Nephron (organoid): ENCODE results near the gene PILRA.
A peak's percentile ranks its signal among the peaks of the same experiment; 100 is the strongest.
"Not testable (repeated sequence)": the region's sequence is repeated elsewhere in the genome, so short reads cannot be mapped to it uniquely, and the experiment has no call there.

Source experiments
- H3K27ac Mint-ChIP-seq, 3 experiments: 2 replicates each; pipeline ENCODE4 v1.8.0; 2020; ENCODE audit warnings: mixed read lengths in 3 of 3, mild to moderate bottlenecking in 2 of 3, moderate library complexity in 1 of 3
- H3K27me3 Mint-ChIP-seq: 2 replicates; pipeline ENCODE4 v1.8.0; 2021; ENCODE audit warnings: low read depth, mild to moderate bottlenecking, moderate library complexity, mixed read lengths
- H3K36me3 Mint-ChIP-seq: 2 replicates; pipeline ENCODE4 v1.8.0; 2020; ENCODE audit warnings: low read depth, mixed read lengths
- H3K4me1 Mint-ChIP-seq: 2 replicates; pipeline ENCODE4 v1.8.0; 2020; ENCODE audit warnings: mixed read lengths
- H3K4me3 Mint-ChIP-seq, 3 experiments: 2 replicates each; pipeline ENCODE4 v1.8.0; 2020; ENCODE audit warnings: mild to moderate bottlenecking in 3 of 3, mixed read lengths in 3 of 3, moderate library complexity in 2 of 3
- H3K9me3 Mint-ChIP-seq: 2 replicates; pipeline ENCODE4 v1.8.0; 2020; ENCODE audit warnings: mixed read lengths
- TF ChIP-seq, protein P1 (sequence below), 3 experiments: fragments of 200-600 bp; sonication (generic); IDR thresholded peaks; one replicate each; pipeline ENCODE4 v1.5.0; 2021; ENCODE audit warnings: antibody characterized with exemption in 3 of 3; ENCODE audit not compliant: unreplicated experiment in 3 of 3

PILRA gene

DNA sequence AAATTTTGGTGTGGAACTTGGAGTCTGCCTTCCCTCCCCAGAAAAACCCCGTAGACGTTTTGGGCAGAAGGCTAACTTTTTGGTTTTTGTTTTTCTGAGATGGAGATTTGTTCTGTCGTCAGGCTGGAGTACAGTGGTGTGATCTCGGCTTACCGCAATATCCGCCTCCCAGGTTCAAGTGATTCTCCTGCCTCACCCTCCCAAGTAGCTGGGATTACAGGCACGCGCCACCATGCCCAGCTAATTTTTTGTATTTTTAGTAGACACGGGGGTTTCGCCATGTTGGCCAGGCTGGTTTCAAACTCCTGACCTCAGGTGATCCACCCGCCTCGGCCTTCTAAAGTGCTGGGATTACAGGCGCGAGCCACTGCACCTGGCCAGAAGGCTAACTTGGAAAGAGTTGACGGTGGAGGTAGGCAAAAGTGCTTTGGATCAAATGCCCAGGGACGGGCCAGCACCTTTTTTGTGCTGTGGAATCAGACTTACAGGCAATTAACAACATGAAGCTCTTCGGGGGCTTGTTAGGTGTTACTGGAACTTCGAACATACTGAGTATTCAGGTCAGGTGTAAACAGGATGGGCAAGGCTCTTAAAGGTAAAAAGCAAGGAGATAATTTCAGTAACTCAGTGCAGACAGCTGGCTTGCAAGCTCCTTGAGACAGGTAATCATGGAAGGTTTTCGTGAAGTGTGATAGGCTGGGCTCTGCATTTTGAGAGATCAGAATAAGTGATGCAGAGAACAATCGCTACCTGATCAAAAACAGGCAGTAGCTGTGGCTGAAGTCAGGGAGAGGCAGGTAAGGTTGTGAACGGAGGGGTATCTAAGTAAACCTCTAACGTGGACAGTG is 61.2 kb downstream of the PILRA start:
- peak overlapping the region; percentile 86 to 95 (median 95) for H3K4me3 Mint-ChIP-seq
- TF ChIP-seq, protein P1, sequence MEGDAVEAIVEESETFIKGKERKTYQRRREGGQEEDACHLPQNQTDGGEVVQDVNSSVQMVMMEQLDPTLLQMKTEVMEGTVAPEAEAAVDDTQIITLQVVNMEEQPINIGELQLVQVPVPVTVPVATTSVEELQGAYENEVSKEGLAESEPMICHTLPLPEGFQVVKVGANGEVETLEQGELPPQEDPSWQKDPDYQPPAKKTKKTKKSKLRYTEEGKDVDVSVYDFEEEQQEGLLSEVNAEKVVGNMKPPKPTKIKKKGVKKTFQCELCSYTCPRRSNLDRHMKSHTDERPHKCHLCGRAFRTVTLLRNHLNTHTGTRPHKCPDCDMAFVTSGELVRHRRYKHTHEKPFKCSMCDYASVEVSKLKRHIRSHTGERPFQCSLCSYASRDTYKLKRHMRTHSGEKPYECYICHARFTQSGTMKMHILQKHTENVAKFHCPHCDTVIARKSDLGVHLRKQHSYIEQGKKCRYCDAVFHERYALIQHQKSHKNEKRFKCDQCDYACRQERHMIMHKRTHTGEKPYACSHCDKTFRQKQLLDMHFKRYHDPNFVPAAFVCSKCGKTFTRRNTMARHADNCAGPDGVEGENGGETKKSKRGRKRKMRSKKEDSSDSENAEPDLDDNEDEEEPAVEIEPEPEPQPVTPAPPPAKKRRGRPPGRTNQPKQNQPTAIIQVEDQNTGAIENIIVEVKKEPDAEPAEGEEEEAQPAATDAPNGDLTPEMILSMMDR (IDR thresholded peaks at IDR 0.05; ENCODE audit: unreplicated experiment in 3 of 3): no peak
- H3K4me1 Mint-ChIP-seq: peaks cover 47% of the 10 kb centered on the region
- H3K36me3 Mint-ChIP-seq: peaks cover 42% of the 10 kb centered on the region
- H3K27me3 Mint-ChIP-seq: no peaks in the 10 kb centered on the region
- H3K9me3 Mint-ChIP-seq: no peaks in the 10 kb centered on the region
- H3K27ac Mint-ChIP-seq: peak overlapping the region; percentile 85 to 91 (median 88)

DNA sequence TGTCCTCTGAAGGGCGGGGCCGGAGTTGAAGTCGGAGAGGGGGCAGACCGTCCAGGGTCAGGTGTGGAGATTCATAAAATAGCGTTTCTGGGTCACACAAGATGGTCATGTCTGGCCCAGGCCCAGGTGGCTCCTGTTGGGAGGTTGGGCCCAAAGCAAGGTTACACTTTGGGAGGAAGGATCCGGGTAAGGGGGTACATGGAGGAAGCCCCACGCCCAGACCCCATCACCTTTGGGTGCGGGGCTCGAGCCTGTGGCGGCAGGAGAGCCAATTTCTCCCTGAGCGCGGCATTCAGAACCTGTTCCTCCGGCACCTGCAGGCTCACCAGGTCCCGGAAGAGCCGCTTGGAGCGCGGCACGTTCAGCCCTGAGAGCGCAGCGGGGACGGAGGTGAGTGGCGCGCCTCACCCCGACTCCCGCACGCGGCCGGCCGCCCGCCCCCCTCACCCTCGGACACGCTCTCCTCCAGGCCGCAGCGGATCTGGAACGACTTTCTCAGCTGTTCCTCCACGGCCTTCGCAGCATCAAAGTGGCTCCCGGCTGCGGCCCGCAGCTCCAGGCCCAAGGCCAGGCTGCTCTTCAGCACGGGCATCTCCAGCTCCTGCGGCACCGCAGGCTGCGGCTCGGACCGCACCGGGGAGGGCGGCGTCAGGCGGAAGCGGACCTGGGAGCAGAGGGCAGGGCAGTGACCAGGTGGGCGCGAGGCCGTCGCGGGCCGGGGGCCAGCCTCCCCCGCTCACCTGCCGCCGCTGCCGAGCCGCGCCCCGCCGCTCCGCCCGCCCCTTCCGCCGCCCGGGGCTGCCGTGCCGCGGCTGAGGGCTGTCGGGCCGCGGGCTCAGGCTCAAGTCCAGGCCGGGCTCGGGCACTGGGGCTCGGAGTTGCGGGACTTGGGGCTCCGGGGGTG is 62.4 kb downstream of the PILRA start:
- no peaks in the 10 kb centered on the region for H3K27me3 Mint-ChIP-seq
- peak overlapping the region; percentile 91 to 95 (median 93) for H3K27ac Mint-ChIP-seq
- peaks cover 44% of the 10 kb centered on the region for H3K4me1 Mint-ChIP-seq
- H3K9me3 Mint-ChIP-seq: no peaks in the 10 kb centered on the region
- H3K4me3 Mint-ChIP-seq: peak overlapping the region; percentile 94 to 99 (median 96)
- TF ChIP-seq, protein P1 (IDR thresholded peaks at IDR 0.05; ENCODE audit: unreplicated experiment in 3 of 3): no peak
- H3K36me3 Mint-ChIP-seq: peaks cover 39% of the 10 kb centered on the region

DNA sequence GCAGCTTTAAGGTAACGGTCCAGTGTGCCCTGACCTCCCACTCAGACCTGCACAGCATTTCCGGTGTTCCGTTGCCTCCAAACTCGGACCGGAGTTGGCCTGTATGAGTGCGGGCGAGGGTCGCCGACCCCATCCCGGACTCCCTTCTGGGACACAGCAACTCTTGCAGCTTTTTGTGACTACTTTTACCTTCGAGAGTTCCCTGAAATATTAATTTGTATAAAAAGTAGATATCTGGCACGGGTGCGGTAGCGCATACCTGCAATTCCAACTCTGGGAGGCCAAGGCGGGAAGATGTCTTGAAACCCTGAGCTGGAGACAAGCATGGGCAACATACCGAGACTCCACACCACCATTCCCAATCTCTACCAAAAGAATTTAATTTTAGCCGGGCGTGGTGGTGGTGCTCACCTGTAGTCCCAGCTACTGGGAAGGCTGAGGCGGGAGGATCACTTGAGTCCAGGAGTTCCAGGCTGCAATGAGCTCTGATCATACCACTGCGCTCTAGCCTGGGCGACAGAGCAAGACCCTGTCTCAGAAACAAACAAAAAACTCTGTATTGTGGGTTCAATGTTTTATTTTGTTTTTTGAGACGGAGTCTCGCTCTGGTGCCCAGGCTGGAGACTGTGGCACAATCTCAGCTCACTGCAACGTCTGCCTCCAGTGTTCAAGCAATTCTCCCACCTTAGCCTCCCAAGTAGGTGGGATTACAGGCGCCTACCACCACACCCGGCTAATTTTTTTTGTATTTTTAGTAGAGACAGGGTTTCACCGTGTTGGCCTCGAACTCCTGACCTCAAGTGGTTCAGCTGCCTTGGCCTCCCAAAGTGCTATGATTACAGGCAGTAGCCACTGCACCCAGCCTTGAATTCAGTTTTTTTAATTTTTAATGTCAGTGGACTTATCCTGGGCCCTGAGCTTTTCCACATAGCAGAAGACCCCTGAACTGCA is 64.1 kb downstream of the PILRA start:
- Mint-ChIP-seq H3K27ac (peak overlapping the region in 1 of 3 experiments; percentile 45), H3K9me3 (no peaks in the 10 kb centered on the region), H3K4me3 (peak overlapping the region; percentile 41 to 54 (median 46)), H3K27me3 (no peaks in the 10 kb centered on the region), H3K4me1 (peaks cover 29% of the 10 kb centered on the region), H3K36me3 (peaks cover 29% of the 10 kb centered on the region)
- TF ChIP-seq, protein P1 (IDR thresholded peaks at IDR 0.05; ENCODE audit: unreplicated experiment in 3 of 3): no peak

DNA sequence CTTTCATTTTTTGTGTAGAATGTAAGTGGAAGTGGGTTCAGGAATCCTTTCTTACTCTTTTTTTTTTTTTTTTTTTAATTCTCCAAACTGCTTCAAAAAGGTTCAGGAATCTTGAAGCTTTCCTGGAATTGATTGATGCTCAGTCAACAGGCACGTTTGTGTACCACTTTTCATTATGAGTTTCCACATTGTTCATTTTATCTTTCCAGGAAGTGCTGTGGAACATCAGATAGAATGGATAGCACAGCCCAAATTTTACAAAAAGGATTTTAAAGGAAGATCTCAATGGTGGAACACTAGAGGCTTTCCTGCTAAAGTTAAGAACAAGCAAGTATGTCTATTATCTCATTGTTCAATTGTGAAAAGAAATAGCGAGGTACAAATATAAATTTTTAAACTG is 64.9 kb downstream of the PILRA start:
- H3K4me1 Mint-ChIP-seq: peaks cover 23% of the 10 kb centered on the region

DNA sequence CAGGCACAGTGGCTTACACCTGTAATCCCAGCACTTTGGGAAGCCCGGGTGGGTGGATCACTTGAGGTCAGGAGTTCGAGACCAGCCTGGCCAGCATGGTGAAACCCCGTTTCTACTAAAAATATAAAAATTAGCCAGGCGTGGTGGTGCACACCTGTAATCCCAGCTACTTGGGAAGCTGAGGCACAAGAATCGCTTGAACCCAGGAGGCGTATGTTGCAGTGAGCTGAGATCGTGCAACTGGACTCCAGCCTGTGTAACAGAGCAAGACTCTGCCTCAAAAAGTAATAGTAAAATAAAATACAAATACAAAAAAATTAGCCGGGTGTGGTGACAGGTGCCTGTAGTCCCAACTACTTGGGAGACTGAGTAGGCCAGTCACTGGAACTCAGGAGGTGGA is 65.4 kb downstream of the PILRA start:
- H3K36me3 Mint-ChIP-seq: peaks cover 16% of the 10 kb centered on the region
- not testable (repeated sequence) for H3K27me3 Mint-ChIP-seq, H3K27ac Mint-ChIP-seq, H3K4me3 Mint-ChIP-seq, H3K9me3 Mint-ChIP-seq
- H3K4me1 Mint-ChIP-seq: peaks cover 19% of the 10 kb centered on the region

More for the DNA sequence above, 64.9 kb downstream of the PILRA start:
- H3K9me3 Mint-ChIP-seq: no peaks in the 10 kb centered on the region
- peak overlapping the region; percentile 40 to 70 (median 49) for H3K27ac Mint-ChIP-seq
- TF ChIP-seq, protein P1 (IDR thresholded peaks at IDR 0.05; ENCODE audit: unreplicated experiment in 3 of 3): no peak
- H3K27me3 Mint-ChIP-seq: no peaks in the 10 kb centered on the region
- peak overlapping the region; percentile 28 to 62 (median 28) for H3K4me3 Mint-ChIP-seq
- peaks cover 21% of the 10 kb centered on the region for H3K36me3 Mint-ChIP-seq

DNA sequence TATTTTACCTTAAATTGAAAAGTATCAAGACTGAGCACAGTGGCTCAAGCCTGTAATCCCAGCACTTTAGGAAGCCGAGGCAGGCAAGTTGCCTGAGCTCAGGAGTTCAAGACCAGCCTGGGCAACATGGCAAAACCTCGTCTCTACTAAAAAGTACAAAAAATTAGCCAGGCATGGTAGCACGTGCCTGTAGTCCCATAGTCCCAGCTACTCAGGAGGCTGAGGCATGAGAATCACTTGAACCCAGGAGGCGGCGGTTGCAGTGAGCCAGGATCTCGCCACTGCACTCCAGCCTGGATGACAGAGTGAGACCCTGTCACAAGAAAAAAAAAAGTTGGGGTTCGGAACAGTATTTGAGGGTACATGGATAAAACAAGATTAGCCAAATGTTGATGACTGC is 66.0 kb downstream of the PILRA start:
- H3K27me3 Mint-ChIP-seq, H3K4me3 Mint-ChIP-seq, H3K9me3 Mint-ChIP-seq, H3K27ac Mint-ChIP-seq: not testable (repeated sequence)
- peaks cover 16% of the 10 kb centered on the region for H3K4me1 Mint-ChIP-seq
- peaks cover 11% of the 10 kb centered on the region for H3K36me3 Mint-ChIP-seq
